GM13976 (cell line): Measurements from ENCODE around the gene GNG11.

Source experiments
- DNase-seq: peaks from one replicate; pipeline ENCODE4 v3.0.0; 2012; ENCODE audit warnings: low spot score
- in situ Hi-C: fragments of 300-500 bp; cut with MboI; formaldehyde crosslinking; loops from one replicate; pipeline ENCODE4 v1.12.0; 2022; ENCODE audit warnings: low sequenced_read_pairs, mixed read lengths, inconsistent platforms; ENCODE audit not compliant: unreplicated experiment
- TF ChIP-seq, protein P1 (sequence below): IDR thresholded peaks from 2 replicates; pipeline ENCODE4 v1.5.1; 2012; ENCODE audit warnings: borderline replicate concordance, mild to moderate bottlenecking; ENCODE audit not compliant: insufficient read depth; ENCODE audit errors: extremely low read depth, missing control alignments, control extremely low read depth

GNG11 gene

GRCh38 chr7:93920496-93921182 lies 896 bp upstream of the GNG11 start:
- in situ Hi-C loops: loop anchor here (25.0 kb wide), 1 partner anchor 467 kb away; the partner anchor contains the start of gene COL1A2
- TF ChIP-seq, protein P1, sequence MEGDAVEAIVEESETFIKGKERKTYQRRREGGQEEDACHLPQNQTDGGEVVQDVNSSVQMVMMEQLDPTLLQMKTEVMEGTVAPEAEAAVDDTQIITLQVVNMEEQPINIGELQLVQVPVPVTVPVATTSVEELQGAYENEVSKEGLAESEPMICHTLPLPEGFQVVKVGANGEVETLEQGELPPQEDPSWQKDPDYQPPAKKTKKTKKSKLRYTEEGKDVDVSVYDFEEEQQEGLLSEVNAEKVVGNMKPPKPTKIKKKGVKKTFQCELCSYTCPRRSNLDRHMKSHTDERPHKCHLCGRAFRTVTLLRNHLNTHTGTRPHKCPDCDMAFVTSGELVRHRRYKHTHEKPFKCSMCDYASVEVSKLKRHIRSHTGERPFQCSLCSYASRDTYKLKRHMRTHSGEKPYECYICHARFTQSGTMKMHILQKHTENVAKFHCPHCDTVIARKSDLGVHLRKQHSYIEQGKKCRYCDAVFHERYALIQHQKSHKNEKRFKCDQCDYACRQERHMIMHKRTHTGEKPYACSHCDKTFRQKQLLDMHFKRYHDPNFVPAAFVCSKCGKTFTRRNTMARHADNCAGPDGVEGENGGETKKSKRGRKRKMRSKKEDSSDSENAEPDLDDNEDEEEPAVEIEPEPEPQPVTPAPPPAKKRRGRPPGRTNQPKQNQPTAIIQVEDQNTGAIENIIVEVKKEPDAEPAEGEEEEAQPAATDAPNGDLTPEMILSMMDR: no peak
- DNase-seq: no peak

DNA sequence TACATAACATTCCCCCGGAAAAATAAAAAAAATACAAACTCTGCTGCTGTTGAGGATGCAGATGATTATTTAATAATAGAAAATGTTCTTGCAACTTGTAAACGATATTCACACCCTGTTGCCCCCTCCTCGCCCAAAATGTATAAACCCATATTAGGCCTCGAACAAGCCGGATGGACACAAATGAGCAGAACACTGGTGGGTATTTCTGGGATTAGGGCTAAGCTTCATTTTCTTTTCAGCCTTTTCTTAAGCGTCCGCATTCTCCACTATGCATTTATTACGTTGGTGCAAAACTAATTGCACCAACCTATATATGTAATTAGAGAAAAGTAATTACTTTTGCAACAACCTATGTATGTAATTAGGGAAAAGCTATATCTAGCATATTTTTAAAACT lies 349 bp upstream of the GNG11 start:
- no peak for DNase-seq
- in situ Hi-C loops: loop anchor here (25.0 kb wide), 1 partner anchor 466 kb away; the partner anchor contains the start of gene COL1A2
- TF ChIP-seq, protein P1: no peak

- in situ Hi-C loops: loop anchor here (25.0 kb wide), 1 partner anchor 464 kb away; the partner anchor contains the start of gene COL1A2
- DNase-seq: no peak
- TF ChIP-seq, protein P1: no peak
Measured at GRCh38 chr7:93923296-93923695, 1.8 kb downstream of the GNG11 start.

- in situ Hi-C loops: loop anchor here (25.0 kb wide), 1 partner anchor 463 kb away; the partner anchor contains the start of gene COL1A2
Measured at GRCh38 chr7:93923942-93924341, 2.4 kb downstream of the GNG11 start.

DNA sequence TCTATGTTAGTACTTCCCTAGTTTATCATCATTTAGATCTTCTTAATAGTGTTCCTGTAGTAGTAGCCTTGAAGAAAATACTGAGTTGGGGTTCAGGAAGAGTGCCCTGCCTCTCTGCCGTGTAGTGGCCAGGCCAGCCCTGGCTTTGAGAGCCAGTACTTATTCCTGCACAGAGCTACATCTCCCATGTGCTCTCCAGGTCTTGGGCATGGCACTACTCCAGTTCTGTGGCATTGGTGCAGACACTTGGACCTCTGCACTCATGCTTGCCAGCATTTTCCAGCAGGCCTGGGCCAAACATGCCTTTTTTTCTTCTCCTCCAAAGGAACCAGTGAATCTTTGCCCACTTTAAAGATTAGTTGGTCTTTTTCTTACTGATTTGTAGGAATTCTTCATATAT lies 5.3 kb downstream of the GNG11 start:
- DNase-seq: no peak
- in situ Hi-C loops: no loop called here
- TF ChIP-seq, protein P1: no peak

More at GRCh38 chr7:93923942-93924341, 2.4 kb downstream of the GNG11 start:
- TF ChIP-seq, protein P1: no peak
- no peak for DNase-seq

DNA sequence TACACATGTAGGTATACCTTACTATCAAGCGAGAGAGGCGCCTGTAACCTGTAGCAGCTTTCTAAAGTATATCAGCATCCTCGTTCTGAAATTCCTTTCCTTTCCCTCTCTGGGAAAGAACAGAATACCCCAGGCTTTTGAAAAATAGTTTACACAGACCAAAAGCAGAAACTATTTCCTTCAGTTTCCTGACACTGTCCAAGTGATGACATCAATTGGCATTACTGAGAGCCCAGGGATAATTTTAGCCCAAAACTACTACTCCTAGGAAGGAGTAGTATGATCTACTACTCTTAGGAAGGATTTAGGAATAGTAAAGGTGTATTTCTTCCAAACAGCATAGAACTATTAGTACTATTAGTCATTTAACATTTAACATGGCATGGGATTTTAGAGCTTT lies 6.0 kb downstream of the GNG11 start:
- TF ChIP-seq, protein P1: no peak
- in situ Hi-C loops: no loop called here
- no peak for DNase-seq
